Frontal cortex (tissue), 4 donors: ENCODE data around the gene RUSC2. TPM values are rescaled to one million over a fixed set of nuclear protein-coding genes. Genes with fewer than 3 reads are reported as not detected.
"Not testable (repeated sequence)": the region's sequence is repeated elsewhere in the genome, so short reads cannot be mapped to it uniquely, and the experiment has no call there.

ENCODE experiments used
- DNase-seq, 2 donors: peaks; one replicate each; pipeline ENCODE4 v3.0.0; 2012; ENCODE audit warnings: low spot score in 2 of 2
- FAIRE-seq: peaks from 2 replicates; lab custom pipeline; 2012; peaks lifted over from hg19 to GRCh38; lab: Jason Lieb, UNC
- total RNA-seq: library from RNA; depleted of rRNA; stranded (reverse); fragments of >200 nt; gene quantifications from one replicate; pipeline ENCODE4 v1.2.3, GENCODE V29; 2014
- donor health status: control.
- donor health status: control.
- donor health status: control.

The RUSC2 gene
- total RNA-seq, 1 donor from 2014 or later = 50.5 TPM

DNA sequence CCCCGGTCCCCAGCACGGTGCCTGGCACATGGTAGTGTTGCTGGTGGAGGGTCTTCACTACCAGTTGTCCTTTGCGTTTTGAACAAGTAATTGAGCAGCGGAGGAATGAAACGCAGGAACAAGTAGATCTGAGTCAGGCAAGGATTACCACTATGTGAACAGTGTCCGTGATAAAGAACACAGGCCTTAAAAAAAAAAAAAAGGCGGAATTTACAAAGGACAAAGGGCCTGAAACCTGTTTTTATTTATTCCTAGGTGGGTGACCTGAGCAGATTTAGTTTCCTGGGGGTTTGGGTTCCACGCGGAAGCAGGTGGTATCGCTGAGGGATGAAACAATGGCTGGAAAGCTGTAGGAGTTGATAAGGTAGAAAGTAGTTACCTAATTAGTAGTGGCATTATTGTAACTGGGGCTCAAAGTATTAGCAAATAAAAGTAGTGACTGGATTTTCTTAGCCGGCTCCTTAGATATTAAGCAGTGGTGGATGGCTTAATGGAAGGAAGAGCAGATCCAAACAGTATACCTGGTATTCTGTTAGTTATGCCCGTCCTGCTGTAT lies 1.1 kb downstream of the RUSC2 start:
- DNase-seq (no peak), FAIRE-seq (no peak)

- not testable (repeated sequence) for FAIRE-seq, DNase-seq
These were observed 3.2 kb downstream of the RUSC2 start for GRCh38 chr9:35493119-35493518.

GRCh38 chr9:35495984-35496383 lies 6.1 kb downstream of the RUSC2 start:
- no peak for DNase-seq
- no peak for FAIRE-seq

- DNase-seq, FAIRE-seq: not testable (repeated sequence)
These were observed 8.3 kb downstream of the RUSC2 start for GRCh38 chr9:35498245-35498644.

GRCh38 chr9:35499029-35499700 lies 9.3 kb downstream of the RUSC2 start:
- DNase-seq (no peak), FAIRE-seq (no peak)

DNA sequence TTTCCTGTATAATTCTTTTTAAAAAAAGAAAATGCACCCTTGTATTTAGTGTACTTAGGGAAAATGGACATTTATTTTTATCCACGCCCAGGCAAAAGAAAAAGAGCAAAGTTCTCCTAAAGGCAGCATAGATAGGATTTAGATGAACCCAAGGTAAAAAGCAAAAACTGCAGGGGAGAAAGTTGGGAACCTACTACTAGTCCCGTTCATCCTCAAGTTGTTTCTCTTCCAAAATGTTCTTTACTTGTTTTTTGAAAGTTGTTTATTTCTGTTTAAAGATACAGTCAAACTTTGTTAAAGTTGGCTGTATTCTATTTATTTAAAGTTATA lies 9.8 kb downstream of the RUSC2 start:
- DNase-seq (no peak), FAIRE-seq (no peak)

DNA sequence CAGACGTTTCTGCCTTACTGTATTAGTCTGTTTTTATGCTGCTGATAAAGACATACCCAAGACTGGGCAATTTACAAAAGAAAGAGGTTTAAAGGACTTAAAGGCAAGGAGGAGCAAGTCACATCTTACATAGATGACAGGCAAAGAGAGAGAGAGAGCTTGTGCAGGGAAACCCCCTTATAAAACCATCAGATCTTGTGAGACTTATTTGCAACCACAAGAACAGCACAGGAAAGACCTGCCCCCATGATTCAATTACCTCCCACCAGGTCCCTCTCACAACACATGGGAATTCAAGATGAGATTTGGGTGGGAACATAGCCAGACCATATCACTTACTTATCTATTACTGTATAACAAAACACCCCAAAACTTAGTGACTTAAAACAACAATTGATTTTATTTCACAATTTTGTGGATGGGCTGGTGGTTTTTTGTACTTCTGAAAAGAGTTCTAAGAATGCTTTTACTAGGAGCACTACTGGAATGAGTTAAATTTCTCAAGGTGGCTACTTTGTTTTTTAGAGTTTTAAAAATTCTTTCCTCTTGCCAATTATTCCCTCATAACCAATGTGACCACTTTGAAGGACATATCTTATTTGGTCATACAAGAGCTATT lies 10.3 kb downstream of the RUSC2 start:
- no peak for FAIRE-seq
- DNase-seq = no peak

DNA sequence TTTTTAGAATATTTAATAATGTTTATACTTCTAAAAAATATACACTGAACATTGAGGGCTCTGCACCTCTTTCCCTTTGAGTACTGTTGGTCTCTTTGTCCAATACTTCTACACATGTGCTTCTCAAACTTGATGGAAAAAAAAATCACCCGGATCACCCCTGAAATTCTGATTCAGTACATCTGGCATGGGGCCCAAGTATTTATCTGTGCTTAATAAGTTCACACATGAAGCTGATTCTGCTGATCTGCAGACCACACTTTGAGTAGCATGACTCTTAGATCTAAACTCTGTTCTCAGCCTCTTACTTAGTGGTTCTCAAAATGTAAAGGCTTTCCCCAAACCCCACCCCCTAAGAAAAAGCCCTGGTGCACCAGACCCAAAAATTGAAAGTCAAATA lies 12.0 kb downstream of the RUSC2 start:
- DNase-seq = no peak
- FAIRE-seq = no peak

DNA sequence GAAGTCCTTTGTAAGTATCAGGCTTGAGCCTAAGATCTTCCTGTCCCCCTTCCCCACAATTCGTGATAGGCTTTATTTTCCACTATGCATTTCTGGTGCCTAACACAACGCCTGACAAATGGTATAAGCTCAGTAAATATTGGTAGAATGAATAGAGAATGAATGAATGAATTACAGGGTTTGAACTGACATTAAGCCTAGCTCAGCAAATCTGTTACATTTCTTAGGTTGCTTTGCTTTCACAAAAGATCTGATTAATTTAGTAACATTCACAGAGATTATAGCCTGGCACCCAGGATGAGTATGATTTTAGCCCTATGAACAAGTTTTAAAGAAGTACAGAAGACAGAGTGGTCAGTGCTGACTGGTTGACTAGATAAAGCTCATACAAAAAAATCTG lies 16.4 kb downstream of the RUSC2 start:
- FAIRE-seq (no peak), DNase-seq (no peak)

DNA sequence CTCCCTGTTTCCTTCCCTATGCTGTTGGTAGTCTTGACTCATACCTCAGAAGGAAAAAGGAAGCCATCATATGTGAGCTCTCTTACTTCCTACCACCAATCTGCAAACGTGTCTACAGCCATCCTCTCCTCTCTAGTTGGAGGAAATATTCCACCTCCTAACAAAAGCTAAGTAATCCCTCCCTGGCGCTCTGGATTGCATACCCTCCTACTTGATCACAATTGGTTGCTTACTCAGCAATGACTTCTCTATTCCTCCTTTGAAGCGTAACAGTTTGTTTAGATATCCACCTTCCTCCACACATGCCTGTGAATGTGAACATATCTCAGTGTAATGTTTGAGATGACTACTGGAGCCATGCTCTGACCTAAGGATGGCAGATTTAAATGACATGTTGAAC lies 18.2 kb downstream of the RUSC2 start:
- DNase-seq (no peak), FAIRE-seq (no peak)

GRCh38 chr9:35510383-35510753 lies 20.5 kb downstream of the RUSC2 start:
- DNase-seq (no peak), FAIRE-seq (no peak)

GRCh38 chr9:35510754-35511428 lies 21.0 kb downstream of the RUSC2 start:
- DNase-seq = no peak
- no peak for FAIRE-seq

DNA sequence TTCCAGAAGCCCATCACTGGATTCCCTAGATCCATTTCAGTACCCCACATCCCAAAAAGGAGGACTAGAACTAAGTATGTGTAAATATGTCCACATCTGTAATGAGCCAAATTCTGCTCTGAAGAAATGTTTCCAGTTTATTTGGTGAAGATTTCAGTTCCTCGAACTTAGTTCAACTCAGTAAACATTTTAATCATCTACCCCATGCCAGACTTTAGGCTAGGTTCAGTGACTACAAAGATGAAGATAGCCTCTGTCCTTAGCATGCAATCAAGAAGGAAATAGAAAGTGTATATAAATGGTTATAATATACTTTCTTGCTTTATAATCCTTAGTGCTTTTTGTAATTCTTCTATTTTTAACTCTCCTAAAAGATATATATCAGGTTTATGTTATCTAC lies 21.5 kb downstream of the RUSC2 start:
- FAIRE-seq (no peak), DNase-seq (no peak)

- DNase-seq = no peak
- no peak for FAIRE-seq
These were observed 25.9 kb downstream of the RUSC2 start for GRCh38 chr9:35515766-35516165.

DNA sequence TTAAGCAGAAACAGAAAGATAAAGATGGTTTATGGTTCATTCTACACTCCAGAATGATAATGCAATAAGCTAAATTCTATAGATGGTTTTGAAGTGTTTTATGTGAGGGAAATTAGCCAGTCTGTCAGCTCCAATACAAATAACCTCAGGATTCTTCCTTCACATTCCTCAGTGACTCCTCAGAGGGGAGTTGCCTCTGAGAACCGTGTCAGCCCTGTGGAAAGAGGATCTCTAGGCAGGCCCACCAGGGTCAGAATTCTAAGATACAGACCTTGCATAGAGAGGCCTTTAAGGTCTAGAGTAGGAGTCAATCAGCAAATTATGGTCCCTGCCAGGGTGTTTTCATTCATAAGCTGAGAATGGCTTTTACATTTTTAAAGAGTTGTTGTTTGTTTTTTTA lies 26.6 kb downstream of the RUSC2 start:
- DNase-seq (no peak), FAIRE-seq (no peak)

GRCh38 chr9:35517131-35517530 lies 27.2 kb downstream of the RUSC2 start:
- no peak for FAIRE-seq
- peak in 1 of 2 donors; percentile 29 for DNase-seq

- DNase-seq (no peak), FAIRE-seq (no peak)
These were observed 27.8 kb downstream of the RUSC2 start for GRCh38 chr9:35517552-35518224.

DNA sequence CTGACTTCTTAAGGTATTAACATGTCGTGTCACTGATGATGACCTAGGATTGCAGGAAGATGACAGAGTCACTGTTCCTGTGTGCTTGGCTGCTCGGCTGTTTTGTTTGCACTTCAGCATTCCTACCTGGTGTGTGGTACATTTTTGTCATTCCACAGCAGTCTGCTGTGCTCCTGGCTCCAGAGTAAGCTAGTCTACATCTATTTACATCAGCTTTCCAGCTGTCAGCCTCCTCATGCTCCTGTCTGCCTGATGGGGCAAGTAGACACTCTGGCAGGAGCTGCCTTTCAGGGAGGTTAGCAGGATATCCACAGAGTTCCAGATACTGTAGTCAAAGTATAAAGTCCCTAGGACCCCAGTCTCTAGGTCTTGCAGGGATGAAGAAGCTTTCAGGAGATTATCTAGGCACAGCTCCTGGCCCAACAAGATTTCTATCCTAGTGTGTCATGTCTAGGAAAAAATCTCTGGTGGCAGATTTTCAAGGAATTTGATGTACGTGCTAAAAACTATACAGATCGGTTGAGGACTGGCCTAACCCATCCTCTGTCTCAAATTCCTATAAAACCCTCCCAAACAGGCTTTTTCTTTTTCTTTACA lies 28.4 kb downstream of the RUSC2 start:
- FAIRE-seq (no peak), DNase-seq (no peak)

DNA sequence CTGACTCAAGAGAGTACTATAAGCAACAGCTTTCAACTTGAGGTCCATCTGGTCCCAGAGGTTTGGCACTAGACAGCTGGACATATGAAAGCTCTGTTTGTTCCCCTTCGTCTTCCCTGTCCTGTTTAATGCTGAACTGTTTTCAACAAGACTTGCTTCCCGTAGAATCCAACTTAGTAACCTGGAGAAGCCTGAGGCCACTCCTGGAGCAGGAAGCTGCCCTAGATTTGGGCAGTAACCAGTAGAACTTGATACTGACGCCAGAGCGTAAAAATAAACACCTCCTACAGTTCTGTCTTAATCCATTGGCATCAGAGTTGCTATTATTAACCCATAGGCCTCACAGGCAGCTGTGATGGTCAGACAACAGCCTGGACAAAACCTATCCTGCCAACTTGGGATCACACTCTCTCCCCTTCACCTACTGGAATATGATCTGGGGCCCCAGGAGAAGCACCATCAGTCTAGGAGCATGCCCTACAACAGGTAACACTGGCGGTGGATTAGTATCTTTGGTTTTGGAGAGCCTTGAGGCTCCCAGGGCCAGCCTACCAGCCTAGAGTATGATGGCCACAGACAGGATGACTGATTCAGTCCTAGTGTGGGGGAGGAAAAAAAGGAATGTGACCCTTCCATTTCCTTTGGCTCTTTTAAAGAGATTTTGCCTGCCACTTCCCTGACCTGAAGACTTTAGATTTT lies 29.2 kb downstream of the RUSC2 start:
- DNase-seq = no peak
- FAIRE-seq = no peak
